Astrocyte of the spinal cord (primary cell): Measurements from ENCODE around the gene ZNF438.
A peak's percentile ranks its signal among the peaks of the same experiment; 100 is the strongest.

Experiments used
- DNase-seq: peaks from one replicate; pipeline ENCODE4 v3.0.0; 2011; ENCODE audit warnings: low read depth, low spot score
- H3K4me3 ChIP-seq: 2 replicates; pipeline ENCODE4 v1.5.1; 2011; ENCODE audit warnings: low read depth, mild to moderate bottlenecking, low read length, moderate library complexity
- in situ Hi-C: cut with HindIII; loops from 2 replicates; pipeline ENCODE4 v1.10.0; 2017; ENCODE audit warnings: low sequenced_read_pairs
- TF ChIP-seq, protein P1 (sequence below): IDR thresholded peaks from 2 replicates; pipeline ENCODE4 v1.5.1; 2012; ENCODE audit warnings: low read depth, mild to moderate bottlenecking, low read length, inconsistent platforms

Gene ZNF438

GRCh38 chr10:30974773-30975415 lies 56.8 kb downstream of the ZNF438 start:
- no peak overlapping the region for H3K4me3 ChIP-seq
- TF ChIP-seq, protein P1, sequence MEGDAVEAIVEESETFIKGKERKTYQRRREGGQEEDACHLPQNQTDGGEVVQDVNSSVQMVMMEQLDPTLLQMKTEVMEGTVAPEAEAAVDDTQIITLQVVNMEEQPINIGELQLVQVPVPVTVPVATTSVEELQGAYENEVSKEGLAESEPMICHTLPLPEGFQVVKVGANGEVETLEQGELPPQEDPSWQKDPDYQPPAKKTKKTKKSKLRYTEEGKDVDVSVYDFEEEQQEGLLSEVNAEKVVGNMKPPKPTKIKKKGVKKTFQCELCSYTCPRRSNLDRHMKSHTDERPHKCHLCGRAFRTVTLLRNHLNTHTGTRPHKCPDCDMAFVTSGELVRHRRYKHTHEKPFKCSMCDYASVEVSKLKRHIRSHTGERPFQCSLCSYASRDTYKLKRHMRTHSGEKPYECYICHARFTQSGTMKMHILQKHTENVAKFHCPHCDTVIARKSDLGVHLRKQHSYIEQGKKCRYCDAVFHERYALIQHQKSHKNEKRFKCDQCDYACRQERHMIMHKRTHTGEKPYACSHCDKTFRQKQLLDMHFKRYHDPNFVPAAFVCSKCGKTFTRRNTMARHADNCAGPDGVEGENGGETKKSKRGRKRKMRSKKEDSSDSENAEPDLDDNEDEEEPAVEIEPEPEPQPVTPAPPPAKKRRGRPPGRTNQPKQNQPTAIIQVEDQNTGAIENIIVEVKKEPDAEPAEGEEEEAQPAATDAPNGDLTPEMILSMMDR = no peak
- in situ Hi-C loops = no loop called here
- DNase-seq = peak; percentile 44

DNA sequence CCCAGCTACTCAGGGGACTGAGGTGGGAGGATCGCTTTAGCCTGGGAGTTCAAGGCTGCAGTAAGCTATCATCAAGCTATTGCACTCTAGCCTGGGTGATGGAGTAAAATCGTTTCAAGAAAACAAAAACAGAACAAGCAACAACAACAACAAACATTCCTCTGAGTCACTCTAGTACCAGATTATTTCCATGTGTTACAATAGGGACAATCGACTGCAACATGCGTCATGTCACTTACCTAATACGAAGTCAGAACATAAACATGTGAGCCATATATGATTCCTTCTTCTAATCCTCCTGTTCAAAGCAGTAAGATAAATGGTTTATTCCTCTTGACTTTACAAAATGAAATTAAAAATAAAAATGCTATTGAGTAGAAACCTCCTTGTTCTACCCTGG lies 57.3 kb downstream of the ZNF438 start:
- DNase-seq = no peak
- TF ChIP-seq, protein P1 = no peak
- in situ Hi-C loops = no loop called here

GRCh38 chr10:30973737-30974136 lies 57.9 kb downstream of the ZNF438 start:
- TF ChIP-seq, protein P1 = no peak
- no peak overlapping the region for H3K4me3 ChIP-seq
- in situ Hi-C loops = no loop called here
- DNase-seq = no peak

More for the DNA sequence above, 57.3 kb downstream of the ZNF438 start:
- no peak overlapping the region for H3K4me3 ChIP-seq

- TF ChIP-seq, protein P1 = no peak
- DNase-seq = no peak
- in situ Hi-C loops = no loop called here
- no peak overlapping the region for H3K4me3 ChIP-seq
Observed at GRCh38 chr10:30970760-30971460, 60.8 kb downstream of the ZNF438 start.

DNA sequence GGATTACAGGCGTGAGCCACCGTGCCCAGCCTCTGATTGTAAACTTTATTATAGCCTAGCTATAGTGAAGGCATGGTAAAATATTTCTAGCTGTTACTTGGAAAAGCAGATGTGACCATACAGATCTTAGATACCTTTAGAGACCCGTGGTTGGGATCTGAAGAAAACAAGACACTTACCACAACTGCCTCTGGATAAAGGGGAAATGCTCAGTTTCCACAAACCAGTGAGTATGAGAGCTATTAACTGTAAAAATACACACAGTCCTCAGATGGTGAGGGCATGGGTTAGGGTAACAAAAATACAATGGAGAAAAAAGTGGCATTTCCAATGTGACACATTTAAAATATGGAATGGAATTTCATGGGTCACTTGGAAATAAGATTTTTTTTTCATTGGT lies 63.0 kb downstream of the ZNF438 start:
- in situ Hi-C loops = no loop called here
- no peak overlapping the region for H3K4me3 ChIP-seq
- no peak for DNase-seq
- TF ChIP-seq, protein P1 = no peak

- no peak overlapping the region for H3K4me3 ChIP-seq
- TF ChIP-seq, protein P1 = no peak
- in situ Hi-C loops = no loop called here
- DNase-seq = no peak
Observed at GRCh38 chr10:30967650-30968410, 63.8 kb downstream of the ZNF438 start.
